K562 treated with DMSO at 1 percent for 4 hours (cell line): ENCODE measurements around the gene CHAMP1. TPM values are rescaled to one million over a fixed set of nuclear protein-coding genes. Genes with fewer than 3 reads are reported as not detected.

Experiments
- total RNA-seq: library from RNA; unstranded; fragments of 300-600 nt; gene quantifications from 2 replicates; pipeline ENCODE4 v1.2.3, GENCODE V29; 2022; ENCODE audit not compliant: insufficient read depth

CHAMP1 gene
- 19.1 and 19.7 TPM in 2 replicates for total RNA-seq

GRCh38 chr13:114314074-114314912 lies at the start of gene CHAMP1:
Gene CHAMP1 (plus strand): TSS chr13:114314503. CDS start chr13:114323843, 9,340 bp downstream.

GRCh38 chr13:114281351-114282040 lies 32.8 kb upstream of the CHAMP1 start, which contains the start of gene UPF3A:
Gene UPF3A (plus strand): TSS chr13:114281601. CDS start chr13:114281640, 39 bp downstream.

Other genes with a start within 250 kb of the CHAMP1 start
- gene RASA3, start 181.9 kb upstream of the CHAMP1 start, total RNA-seq = 18.0 and 20.2 TPM in 2 replicates
- not detected in 2 replicates for gene CFAP97D2, start 135.2 kb upstream of the CHAMP1 start, total RNA-seq
- gene CDC16, start 79.6 kb upstream of the CHAMP1 start, total RNA-seq = 46.7 and 59.3 TPM in 2 replicates
- 43.2 and 50.0 TPM in 2 replicates for gene UPF3A, start 32.9 kb upstream of the CHAMP1 start, total RNA-seq